Measurements from ENCODE around the gene PSEN1. TPM values are rescaled to one million over a fixed set of nuclear protein-coding genes. Genes with fewer than 3 reads are reported as not detected.

PSEN1 gene
- total and polyA plus RNA-seq, 2 donors (not counting 3 experiments of a cell fraction or from before 2014, with no cell fraction given) = 16.5 to 36.8 TPM

- DNase-seq (ENCODE audit: low read depth, low spot score) (no peak), FAIRE-seq (no peak)
- ChIA-PET CTCF (interaction anchor here (1.2 to 1.8 kb wide), 2 partner anchors 11 to 52 kb away, joined by 3 to 4 read pairs; no protein-coding TSS in a partner anchor), POLR2A (no interaction called here)
- no peaks in the 10 kb centered on the region for H3K27me3 ChIP-seq (ENCODE audit: control insufficient read depth in 2 of 2, insufficient read depth in 2 of 2, low read length in 2 of 2)
- BruUV-seq (replicated peaks) = no TSS peak
- H2AFZ ChIP-seq (ENCODE audit: low read depth, low read length) = no peak overlapping the region
- dilution Hi-C loops (cut with MboI; ENCODE audit: extremely low pct_ligation_motif_present, low sequenced_read_pairs) (no loop called here), intact Hi-C loops (cut with micrococcal nuclease) (no loop called here)
- H3K79me2 ChIP-seq (ENCODE audit: control insufficient read depth, insufficient read depth, low read length) = no peaks in the 10 kb centered on the region
- H3K9ac ChIP-seq (replicated peaks; ENCODE audit: extremely low read depth, insufficient read depth, low read length) = no peak overlapping the region
- TF ChIP-seq POLR2AphosphoS5 (IDR thresholded peaks at IDR 0.05; ENCODE audit: insufficient read depth, low read depth, low read length) = no peak
- H3K9me1 ChIP-seq (replicated peaks; ENCODE audit: control insufficient read depth, extremely low read depth, insufficient read depth, low read length) = no peaks in the 10 kb centered on the region
- H3K4me1 ChIP-seq (ENCODE audit: control insufficient read depth, extremely low read depth, insufficient read depth, low read length) = peaks cover 29% of the 10 kb centered on the region
- H3K4me3 ChIP-seq (replicated peaks in 1 of 3; ENCODE audit: insufficient read depth in 1 of 3, low read depth in 1 of 3, low read length in 3 of 3) = no peak overlapping the region
- H3K4me2 ChIP-seq (ENCODE audit: insufficient read depth, low read length) = no peak overlapping the region
- H3K36me3 ChIP-seq (ENCODE audit: control insufficient read depth in 2 of 2, extremely low read depth in 1 of 2, insufficient read depth in 2 of 2, low read length in 2 of 2) = no peaks in the 10 kb centered on the region
- no peaks in the 10 kb centered on the region for H3K9me3 ChIP-seq (replicated peaks; ENCODE audit: control insufficient read depth, insufficient read depth, low read length)
- H4K20me1 ChIP-seq (replicated peaks; ENCODE audit: control insufficient read depth, extremely low read depth, insufficient read depth, low read length) = no peaks in the 10 kb centered on the region
- no peak overlapping the region for H3K27ac ChIP-seq (ENCODE audit: insufficient read depth, low read depth, low read length)
Measured at GRCh38 chr14:73243341-73243740, 107.0 kb downstream of the PSEN1 start.

- Histone ChIP-seq H3K79me2 (ENCODE audit: control insufficient read depth, insufficient read depth, low read length) (no peaks in the 10 kb centered on the region), H4K20me1 (replicated peaks; ENCODE audit: control insufficient read depth, extremely low read depth, insufficient read depth, low read length) (no peaks in the 10 kb centered on the region), H2AFZ (ENCODE audit: low read depth, low read length) (no peak overlapping the region), H3K27ac (ENCODE audit: insufficient read depth, low read depth, low read length) (no peak overlapping the region), H3K36me3 (ENCODE audit: control insufficient read depth in 2 of 2, extremely low read depth in 1 of 2, insufficient read depth in 2 of 2, low read length in 2 of 2) (no peaks in the 10 kb centered on the region), H3K27me3 (ENCODE audit: control insufficient read depth in 2 of 2, insufficient read depth in 2 of 2, low read length in 2 of 2) (no peaks in the 10 kb centered on the region), H3K4me1 (ENCODE audit: control insufficient read depth, extremely low read depth, insufficient read depth, low read length) (peaks cover 24% of the 10 kb centered on the region), H3K9me3 (replicated peaks; ENCODE audit: control insufficient read depth, insufficient read depth, low read length) (no peaks in the 10 kb centered on the region), H3K4me3 (replicated peaks in 1 of 3; ENCODE audit: insufficient read depth in 1 of 3, low read depth in 1 of 3, low read length in 3 of 3) (no peak overlapping the region), H3K9me1 (replicated peaks; ENCODE audit: control insufficient read depth, extremely low read depth, insufficient read depth, low read length) (no peaks in the 10 kb centered on the region), H3K9ac (replicated peaks; ENCODE audit: extremely low read depth, insufficient read depth, low read length) (no peak overlapping the region), H3K4me2 (ENCODE audit: insufficient read depth, low read length) (no peak overlapping the region)
- CTCF ChIA-PET = interaction anchor here (1.2 to 1.8 kb wide), 3 partner anchors 11 to 51 kb away, joined by 3 to 4 read pairs (median 3); no protein-coding TSS in a partner anchor
- POLR2A ChIA-PET = no interaction called here
- BruUV-seq (replicated peaks) = no TSS peak
- DNase-seq (ENCODE audit: low read depth, low spot score) (no peak), FAIRE-seq (no peak)
- TF ChIP-seq JUN (IDR thresholded peaks at IDR 0.05; ENCODE audit: borderline replicate concordance, insufficient read depth, insufficient read length, low read depth) = no peak
- TF ChIP-seq CTCF (IDR thresholded peaks at IDR 0.05; ENCODE audit: extremely low read depth in 1 of 2, insufficient read depth in 1 of 2, low read depth in 1 of 2, low read length in 2 of 2) = no peak
- TF ChIP-seq MAX (IDR thresholded peaks at IDR 0.05; ENCODE audit: insufficient read depth, insufficient read length) = no peak
- no peak for TF ChIP-seq GATA2 (IDR thresholded peaks at IDR 0.05; ENCODE audit: insufficient read depth, insufficient read length, low read depth, low read length)
- no peak for TF ChIP-seq FOS (IDR thresholded peaks at IDR 0.05; ENCODE audit: borderline replicate concordance, insufficient read depth, low read length)
- no peak for TF ChIP-seq EZH2 (IDR thresholded peaks at IDR 0.05; ENCODE audit: borderline replicate concordance, low read depth, low read length, severe bottlenecking)
- no peak for TF ChIP-seq MYC (IDR thresholded peaks at IDR 0.05; ENCODE audit: low read depth, low read length)
- TF ChIP-seq POLR2A (IDR thresholded peaks at IDR 0.05; ENCODE audit: low read depth, low read length) = no peak
- no peak for TF ChIP-seq POLR2AphosphoS5 (IDR thresholded peaks at IDR 0.05; ENCODE audit: insufficient read depth, low read depth, low read length)
- dilution Hi-C loops (cut with MboI; ENCODE audit: extremely low pct_ligation_motif_present, low sequenced_read_pairs) (no loop called here), intact Hi-C loops (cut with micrococcal nuclease) (no loop called here)
Measured at GRCh38 chr14:73243748-73244147, 107.4 kb downstream of the PSEN1 start.

All from endothelial cell of umbilical vein (primary cell).